T-cell (primary cell): Measurements from ENCODE around the gene ATXN3. TPM values are rescaled to one million over a fixed set of nuclear protein-coding genes. Genes with fewer than 3 reads are reported as not detected.

Experiments
- ATAC-seq, 4 experiments: fragments of 200-7000 bp in 3 of 4; fragments of 150-1000 bp in 1 of 4; cut with Tn5 transposase; replicated peaks in 1 of 4; 1 replicate in 3 of 4; 2 replicates in 1 of 4; pipeline ENCODE4 v1.10.0; 2021; ENCODE audit warnings: moderate library complexity in 3 of 4, mild to moderate bottlenecking in 2 of 4, moderate number of reproducible peaks in 1 of 4
- CTCF ChIA-PET, 2 donors: fragments of 300-600 bp; sonication (Branson Sonifier 250); formaldehyde crosslinking; loops; one replicate each; lab custom pipeline; 2022; ENCODE audit warnings: antibody characterized with exemption in 2 of 2; lab: Charles Lee
- POLR2A ChIA-PET, 2 donors: fragments of 300-600 bp; sonication (Branson Sonifier 250); formaldehyde crosslinking; loops; one replicate each; lab custom pipeline; 2022; ENCODE audit warnings: antibody characterized with exemption in 2 of 2; lab: Charles Lee
- DNase-seq, 35 experiments: peaks; one replicate each; pipeline versions ENCODE4 v3.0.0 to v3.0.0-alpha.2; 2013 to 2023
- H3K27ac ChIP-seq: one replicate; pipeline ENCODE4 v1.5.1; 2013; ENCODE audit warnings: low read length
- H3K27me3 ChIP-seq, 2 experiments: replicated peaks in 1 of 2; 1 replicate in 1 of 2; 2 replicates in 1 of 2; pipeline versions ENCODE4 v1.6.1 to v1.7.0; 2013; ENCODE audit warnings: low read length in 1 of 2, mixed read lengths in 1 of 2; ENCODE audit not compliant: control insufficient read depth in 2 of 2, insufficient read depth in 2 of 2; ENCODE audit errors: extremely low read depth in 1 of 2
- H3K36me3 ChIP-seq, 2 donors: 1 replicate in 1 of 2; 2 replicates in 1 of 2; pipeline versions ENCODE4 v1.6.1 to v1.7.0; 2013; ENCODE audit warnings: low read length in 1 of 2; ENCODE audit not compliant: control insufficient read depth in 2 of 2, insufficient read depth in 1 of 2; ENCODE audit errors: extremely low read depth in 1 of 2
- H3K4me1 ChIP-seq, 2 experiments: 1 replicate in 1 of 2; 2 replicates in 1 of 2; pipeline versions ENCODE4 v1.6.1 to v1.7.0; 2013; ENCODE audit warnings: low read length in 2 of 2, mixed read lengths in 1 of 2; ENCODE audit not compliant: insufficient read depth in 2 of 2, control insufficient read depth in 1 of 2; ENCODE audit errors: extremely low read depth in 1 of 2
- H3K4me3 ChIP-seq, 2 donors: 1 replicate in 1 of 2; 2 replicates in 1 of 2; pipeline versions ENCODE4 v1.5.1 to v1.7.0; 2013; ENCODE audit warnings: mild to moderate bottlenecking in 2 of 2, low read length in 1 of 2, moderate library complexity in 1 of 2; ENCODE audit not compliant: control insufficient read depth in 1 of 2; ENCODE audit errors: extremely low read depth in 1 of 2
- H3K9me3 ChIP-seq: 2 replicates; pipeline ENCODE4 v1.7.0; 2013
- H3K27ac Mint-ChIP-seq, 2 donors: one replicate each; pipeline ENCODE4 v1.8.0; 2020 to 2021; ENCODE audit warnings: mild to moderate bottlenecking in 2 of 2, mixed read lengths in 2 of 2
- H3K27me3 Mint-ChIP-seq, 2 donors: one replicate each; pipeline ENCODE4 v1.8.0; 2021 to 2022; ENCODE audit warnings: mixed read lengths in 2 of 2
- H3K36me3 Mint-ChIP-seq: one replicate; pipeline ENCODE4 v1.8.0; 2021; ENCODE audit warnings: mixed read lengths
- H3K4me1 Mint-ChIP-seq, 3 donors: one replicate each; pipeline ENCODE4 v1.8.0; 2020 to 2022; ENCODE audit warnings: mixed read lengths in 3 of 3, mild to moderate bottlenecking in 1 of 3
- H3K4me3 Mint-ChIP-seq, 3 donors: one replicate each; pipeline ENCODE4 v1.8.0; 2020 to 2022; ENCODE audit warnings: mild to moderate bottlenecking in 3 of 3, mixed read lengths in 3 of 3, moderate library complexity in 3 of 3
- H3K9me3 Mint-ChIP-seq, 3 donors: one replicate each; pipeline ENCODE4 v1.8.0; 2020 to 2022; ENCODE audit warnings: mixed read lengths in 3 of 3
- WGBS: methylation state at CpG from one replicate; pipeline ENCODE4 v1.1.5; 2013; ENCODE audit warnings: missing lambda C conversion rate; ENCODE audit not compliant: insufficient coverage; 5-methylcytosine and 5-hydroxymethylcytosine counted together
- total RNA-seq, 35 experiments: library from RNA in 6 of 35; stranded (reverse) in 6 of 35; fragments of 120-200 nt in 1 of 35; gene quantifications; one replicate each; pipeline versions ENCODE4 v1.2.1 to v1.2.4 and lab custom pipeline; 2013 to 2026

ATXN3 gene
- total RNA-seq, 5 donors from 2014 or later (not counting 1 experiment from before 2014, with no cell fraction given) = 31.0 to 50.2 (median 41.8) TPM

GRCh38 chr14:92010644-92011043, 95.7 kb downstream of the ATXN3 start:
- H3K9me3 Mint-ChIP-seq = no peaks in the 10 kb centered on the region
- no peaks in the 10 kb centered on the region for H3K9me3 ChIP-seq
- H3K4me1 ChIP-seq = peaks cover 0 to under 1% of the 10 kb centered on the region in 2 experiments
- DNase-seq (no peak), ATAC-seq (no peak)
- no peaks in the 10 kb centered on the region for H3K27me3 ChIP-seq
- peaks cover 6 to 13% (median 13%) of the 10 kb centered on the region in 3 donors for H3K4me1 Mint-ChIP-seq
- H3K27me3 Mint-ChIP-seq = no peaks in the 10 kb centered on the region
- peaks cover 0 to 53% of the 10 kb centered on the region in 2 donors for H3K36me3 ChIP-seq
- no peak overlapping the region for H3K4me3 Mint-ChIP-seq
- no peak overlapping the region for H3K27ac Mint-ChIP-seq
- H3K36me3 Mint-ChIP-seq = peaks cover 52% of the 10 kb centered on the region
- H3K4me3 ChIP-seq = no peak overlapping the region
- H3K27ac ChIP-seq = no peak overlapping the region
- CTCF ChIA-PET = interaction anchor here in 1 of 2 donors (0.6 kb wide), 1 partner anchor 152 kb away, joined by 3 read pairs; no protein-coding TSS in a partner anchor
- POLR2A ChIA-PET = interaction anchor here in 1 of 2 donors (0.7 kb wide), 1 partner anchor 9 kb away, joined by 8 read pairs; no protein-coding TSS in a partner anchor
- WGBS = 100% methylated on average over 2 of the region's 3 CpGs

GRCh38 chr14:92009604-92010003, 96.8 kb downstream of the ATXN3 start:
- Histone ChIP-seq H3K27ac (no peak overlapping the region), H3K9me3 (no peaks in the 10 kb centered on the region), H3K4me3 (no peak overlapping the region), H3K4me1 (peaks cover 0 to 11% of the 10 kb centered on the region in 2 experiments), H3K36me3 (peaks cover 0 to 45% of the 10 kb centered on the region in 2 donors), H3K27me3 (no peaks in the 10 kb centered on the region)
- no CpG with 5 or more reads among the region's 1 CpG for WGBS
- no peak overlapping the region for H3K27ac Mint-ChIP-seq
- CTCF ChIA-PET = interaction anchor here in 1 of 2 donors (0.7 kb wide), 1 partner anchor 757 kb away, joined by 3 read pairs; no protein-coding TSS in a partner anchor
- POLR2A ChIA-PET = no interaction called here
- peaks cover 62% of the 10 kb centered on the region for H3K36me3 Mint-ChIP-seq
- no peaks in the 10 kb centered on the region for H3K9me3 Mint-ChIP-seq
- no peaks in the 10 kb centered on the region for H3K27me3 Mint-ChIP-seq
- peaks cover 17 to 24% (median 23%) of the 10 kb centered on the region in 3 donors for H3K4me1 Mint-ChIP-seq
- no peak for ATAC-seq
- no peak for DNase-seq
- no peak overlapping the region for H3K4me3 Mint-ChIP-seq

Other genes starting within 250 kb of the ATXN3 start
- 100 to 1,000 TPM; 203 to 274 (median 243) TPM for gene TC2N, start 239.0 kb downstream of the ATXN3 start, total RNA-seq
- gene FBLN5, start 158.9 kb downstream of the ATXN3 start, total RNA-seq = 10 to 100 TPM in 1 of 5 donors, 1 to 10 TPM in 4; 4.2 to 19.5 (median 9.5) TPM
- gene TRIP11, start 66.5 kb downstream of the ATXN3 start, total RNA-seq = 10 to 100 TPM; 52.7 to 58.3 (median 54.8) TPM
- 10 to 100 TPM; 40.1 to 81.1 (median 75.0) TPM for gene NDUFB1, start 15.1 kb upstream of the ATXN3 start, total RNA-seq
- gene CPSF2, start 15.4 kb upstream of the ATXN3 start, total RNA-seq = 10 to 100 TPM; 27.6 to 57.4 (median 45.5) TPM
- gene SLC24A4, start 216.6 kb upstream of the ATXN3 start, total RNA-seq = under 1 TPM in 2 of 5 donors, not detected in 3; 0.14 to 0.15 TPM